ENCODE measurements around the gene ZNF646. TPM values are rescaled to one million over a fixed set of nuclear protein-coding genes. Genes with fewer than 3 reads are reported as not detected.

ZNF646 gene
- total RNA-seq, 2 experiments from 2014 or later = 30.1 to 33.8 TPM

- Histone ChIP-seq H3K79me2 (ENCODE audit: insufficient read depth, low read depth, low read length) (peaks cover 55% of the 10 kb centered on the region), H3K4me1 (ENCODE audit: insufficient read depth, low read length, poor library complexity, severe bottlenecking) (peaks cover 15% of the 10 kb centered on the region), H3K4me3 (ENCODE audit: low read depth, low read length, poor library complexity, severe bottlenecking) (peak overlapping the region; percentile 88), H3K9me2 (ENCODE audit: insufficient read depth, low read length) (no peaks in the 10 kb centered on the region), H4K20me1 (ENCODE audit: insufficient read depth, low read length) (no peaks in the 10 kb centered on the region), H3K36me3 (ENCODE audit: insufficient read depth, low read length) (peaks cover 17% of the 10 kb centered on the region), H3K4me2 (ENCODE audit: low read length) (peak overlapping the region; percentile 95), H3K27ac (ENCODE audit: low read depth, low read length, poor library complexity, severe bottlenecking) (peak overlapping the region; percentile 84), H3K9me3 (ENCODE audit: low read length) (no peaks in the 10 kb centered on the region), H2AFZ (ENCODE audit: low read length) (peak overlapping the region; percentile 75)
- ChIA-PET POLR2A (interaction anchor here (1.0 to 1.7 kb wide), 3 partner anchors 20 to 27 kb away, joined by 3 to 7 read pairs (median 3); partner anchors contain the start of gene VKORC1), CTCF (ENCODE audit: unreplicated experiment) (no interaction called here)
- intact Hi-C loops (cut with micrococcal nuclease; ENCODE audit: unreplicated experiment) = loop anchor here (1.0 to 5.0 kb wide), 3 partner anchors 70 to 115 kb away; partner anchors contain the start of gene SETD1A
- peak; percentile 61 for DNase-seq (ENCODE audit: low spot score)
- BruUV-seq (replicated peaks) = no TSS peak
- TF ChIP-seq CTCF (conservative IDR thresholded peaks at IDR 0.05; ENCODE audit: low read length) (no peak), EZH2phosphoT487 (IDR thresholded peaks at IDR 0.05; ENCODE audit: borderline replicate concordance, low read depth, low read length) (no peak)
Observed at GRCh38 chr16:31072540-31073141, 1.6 kb upstream of the ZNF646 start.

- Histone ChIP-seq H3K36me3 (ENCODE audit: insufficient read depth, low read length) (peaks cover 24% of the 10 kb centered on the region), H3K79me2 (ENCODE audit: insufficient read depth, low read depth, low read length) (peaks cover 55% of the 10 kb centered on the region), H4K20me1 (ENCODE audit: insufficient read depth, low read length) (no peaks in the 10 kb centered on the region), H3K4me3 (ENCODE audit: low read depth, low read length, poor library complexity, severe bottlenecking) (peak overlapping the region; percentile 88), H3K4me1 (ENCODE audit: insufficient read depth, low read length, poor library complexity, severe bottlenecking) (peaks cover 15% of the 10 kb centered on the region), H3K27ac (ENCODE audit: low read depth, low read length, poor library complexity, severe bottlenecking) (peak overlapping the region; percentile 84), H2AFZ (ENCODE audit: low read length) (peak overlapping the region; percentile 75), H3K9me2 (ENCODE audit: insufficient read depth, low read length) (no peaks in the 10 kb centered on the region), H3K4me2 (ENCODE audit: low read length) (peak overlapping the region; percentile 95), H3K9me3 (ENCODE audit: low read length) (no peaks in the 10 kb centered on the region)
- intact Hi-C loops (cut with micrococcal nuclease; ENCODE audit: unreplicated experiment) = loop anchor here (1.0 to 5.0 kb wide), 3 partner anchors 69 to 116 kb away; partner anchors contain the start of gene SETD1A
- POLR2A ChIA-PET = interaction anchor here (0.5 to 1.7 kb wide), 5 partner anchors 19 to 386 kb away, joined by 3 to 7 read pairs (median 3); partner anchors contain the start of genes ARMC5, KAT8 and VKORC1
- TSS peak; percentile 73 for BruUV-seq (replicated peaks)
- TF ChIP-seq EZH2phosphoT487 (IDR thresholded peaks at IDR 0.05; ENCODE audit: borderline replicate concordance, low read depth, low read length) (no peak), CTCF (conservative IDR thresholded peaks at IDR 0.05; ENCODE audit: low read length) (no peak)
- CTCF ChIA-PET (ENCODE audit: unreplicated experiment) = interaction anchor here (0.6 kb wide), 1 partner anchor 44 kb away, joined by 8 read pairs; the partner anchor contains the start of gene KAT8
- DNase-seq (ENCODE audit: low spot score) = peak; percentile 89
Observed at GRCh38 chr16:31073142-31073969, 866 bp upstream of the ZNF646 start.
